ENCODE data around the gene SOX5.

GRCh38 chr12:23535441-23535840, 414.0 kb downstream of the SOX5 start:
- TF ChIP-seq POLR2A (IDR thresholded peaks at IDR 0.05; ENCODE audit: low read depth, low read length) (no peak), POLR2AphosphoS5 (IDR thresholded peaks at IDR 0.05; ENCODE audit: low read depth, low read length) (no peak), TAF1 (IDR thresholded peaks at IDR 0.05; ENCODE audit: low read depth, low read length) (no peak), PAX5 (IDR thresholded peaks at IDR 0.05; ENCODE audit: insufficient read depth, low read length, severe bottlenecking) (no peak), POU2F2 (IDR thresholded peaks at IDR 0.05; ENCODE audit: low read depth, low read length) (no peak), SPI1 (IDR thresholded peaks at IDR 0.05; ENCODE audit: low read depth, low read length) (no peak)
